Spleen (tissue), 11 donors: Measurements from ENCODE around the gene ZNF605. TPM values are rescaled to one million over a fixed set of nuclear protein-coding genes. Genes with fewer than 3 reads are reported as not detected.
A peak's percentile ranks its signal among the peaks of the same experiment; 100 is the strongest.
"Not testable (repeated sequence)": the region's sequence is repeated elsewhere in the genome, so short reads cannot be mapped to it uniquely, and the experiment has no call there.

Experiments used
- DNase-seq: peaks from one replicate; pipeline ENCODE4 v3.0.0-alpha.2; 2020
- H3K27ac ChIP-seq, 8 donors: fragments of 200-600 bp; sonication (generic) in 7 of 8; 1 replicate in 4 of 8; 2 replicates in 4 of 8; pipeline versions ENCODE4 v1.5.0 to v1.8.0; 2016 to 2021; ENCODE audit warnings: inconsistent platforms in 4 of 8, mild to moderate bottlenecking in 4 of 8, moderate library complexity in 1 of 8
- H3K27me3 ChIP-seq, 7 donors: fragments of 200-600 bp; sonication (generic) in 6 of 7; replicated peaks in 1 of 7; 1 replicate in 4 of 7; 2 replicates in 3 of 7; pipeline versions ENCODE4 v1.5.0 to v1.8.0; 2016 to 2021; ENCODE audit warnings: inconsistent platforms in 3 of 7, mild to moderate bottlenecking in 1 of 7
- H3K36me3 ChIP-seq, 6 donors: fragments of 200-600 bp; sonication (generic) in 5 of 6; 1 replicate in 4 of 6; 2 replicates in 2 of 6; pipeline versions ENCODE4 v1.5.0 to v1.8.0; 2016 to 2021; ENCODE audit warnings: inconsistent platforms in 2 of 6
- H3K4me1 ChIP-seq, 6 donors: fragments of 200-600 bp; sonication (generic) in 5 of 6; 1 replicate in 3 of 6; 2 replicates in 3 of 6; pipeline versions ENCODE4 v1.5.0 to v1.8.0; 2016 to 2021; ENCODE audit warnings: inconsistent platforms in 3 of 6
- H3K4me3 ChIP-seq, 8 donors: fragments of 200-600 bp; sonication (generic) in 7 of 8; 1 replicate in 4 of 8; 2 replicates in 4 of 8; pipeline versions ENCODE4 v1.5.0 to v1.8.0; 2016 to 2021; ENCODE audit warnings: inconsistent platforms in 4 of 8, mild to moderate bottlenecking in 4 of 8, moderate library complexity in 2 of 8
- H3K9me3 ChIP-seq, 8 donors: fragments of 200-600 bp; sonication (generic) in 7 of 8; 1 replicate in 4 of 8; 2 replicates in 4 of 8; pipeline versions ENCODE4 v1.5.0 to v1.8.0; 2016 to 2021; ENCODE audit warnings: inconsistent platforms in 4 of 8
- CTCF ChIP-seq, 11 experiments: fragments of 200-600 bp in 7 of 11; fragments of 450-650 bp in 4 of 11; sonication (generic) in 4 of 11; IDR thresholded peaks in 8 of 11; conservative IDR thresholded peaks in 3 of 11; 1 replicate in 7 of 11; 2 replicates in 4 of 11; pipeline versions ENCODE4 v1.4.0 to v1.8.0; 2016 to 2021; ENCODE audit warnings: antibody characterized with exemption in 11 of 11, inconsistent platforms in 4 of 11, mild to moderate bottlenecking in 1 of 11
- POLR2A ChIP-seq, 3 donors: fragments of 450-650 bp; IDR thresholded peaks; one replicate each; pipeline ENCODE4 v1.5.1; 2017; ENCODE audit warnings: antibody characterized with exemption in 3 of 3, mild to moderate bottlenecking in 1 of 3
- POLR2AphosphoS5 ChIP-seq, 3 donors: sonication (generic); formaldehyde crosslinking; IDR thresholded peaks; one replicate each; pipeline ENCODE4 v1.5.1; 2017; ENCODE audit warnings: antibody characterized with exemption in 3 of 3
- WGBS, 5 donors: extraction: QIAGEN DNeasy Blood & Tissue Kit in 3 of 5; methylation state at CpG; one replicate each; pipeline versions ENCODE4 v1.1.5 to v1.1.7; 2013 to 2018; 5-methylcytosine and 5-hydroxymethylcytosine counted together
- intact Hi-C: fragments of 100-400 bp; cut with DNase I; formaldehyde crosslinking; loops from one replicate; pipeline ENCODE4 v1.15.0; 2023; ENCODE audit warnings: low total_unique reads
- polyA plus RNA-seq, 3 donors: library from polyadenylated mRNA; stranded (reverse); fragments of 200-250 nt; gene quantifications; one replicate each; pipeline ENCODE4 v1.2.1, GENCODE V29; 2013
- total RNA-seq, 7 donors: library from RNA; depleted of rRNA in 3 of 7; stranded (reverse); fragments of >200 nt in 3 of 7; fragmentation: NEBNext Ultra II Directional in 4 of 7; extraction: Animal tissue kit (Norgen Biotek cat#: 25700) in 4 of 7; gene quantifications; one replicate each; pipeline versions ENCODE4 v1.1.0 to v1.2.1, GENCODE V29; 2016 to 2021
- donor health status: healthy with polysubstance abuse.
- donor health status: DM: no; HTN: no; CAD: no; lungs with moderate emphysema.
- donor health status: DM: no; HTN: no; CAD: no.
- donor health status: Bipolar disorder and iron deficiency.
- donor health status: healthy.
- donor health status: DM: no; HTN: no; CAD: no.
- donor health status: DM: yes; HTN: yes; CAD: no.

The ZNF605 gene
- total and polyA plus RNA-seq, 10 donors = 1.6 to 18.9 (median 12.2) TPM

- peaks cover 0 to 3% (median 0%) of the 10 kb centered on the region in 6 donors for H3K4me1 ChIP-seq
Measured at GRCh38 chr12:132966676-132967415, 10.7 kb upstream of the ZNF605 start.

GRCh38 chr12:132965796-132966195 is 9.7 kb upstream of the ZNF605 start:
- Histone ChIP-seq H3K27ac (no peak overlapping the region), H3K4me1 (peaks cover 0 to 3% (median 0%) of the 10 kb centered on the region in 6 donors), H3K9me3 (peaks cover 0 to 97% (median 64%) of the 10 kb centered on the region in 8 donors), H3K27me3 (no peaks in the 10 kb centered on the region), H3K36me3 (peaks cover 0 to 43% (median 5%) of the 10 kb centered on the region in 6 donors), H3K4me3 (no peak overlapping the region)
- 93 to 95% (median 94%) methylated on average over 12 of the region's 12 CpGs for WGBS, 5 donors
- intact Hi-C loops = no loop called here
- DNase-seq = no peak
- TF ChIP-seq POLR2AphosphoS5 (IDR thresholded peaks at IDR 0.05) (no peak), POLR2A (IDR thresholded peaks at IDR 0.05) (no peak), CTCF (IDR thresholded peaks at IDR 0.05 in 8 of 11, conservative IDR thresholded peaks at IDR 0.05 in 3 of 11) (no peak)

More at GRCh38 chr12:132966676-132967415, 10.7 kb upstream of the ZNF605 start:
- H3K9me3 ChIP-seq = peaks cover 0 to 98% (median 72%) of the 10 kb centered on the region in 8 donors
- intact Hi-C loops = no loop called here
- no peak overlapping the region for H3K27ac ChIP-seq
- WGBS, 5 donors = 89 to 96% (median 90%) methylated on average over 8 to 12 of the region's 12 CpGs
- peaks cover 0 to 43% (median 5%) of the 10 kb centered on the region in 6 donors for H3K36me3 ChIP-seq
- DNase-seq = no peak
- no peak for TF ChIP-seq POLR2AphosphoS5 (IDR thresholded peaks at IDR 0.05)
- TF ChIP-seq POLR2A (IDR thresholded peaks at IDR 0.05) = no peak
- TF ChIP-seq CTCF (IDR thresholded peaks at IDR 0.05 in 8 of 11, conservative IDR thresholded peaks at IDR 0.05 in 3 of 11) = no peak
- H3K27me3 ChIP-seq = no peaks in the 10 kb centered on the region
- H3K4me3 ChIP-seq = no peak overlapping the region

- Histone ChIP-seq H3K9me3 (peaks cover 0 to 87% (median 54%) of the 10 kb centered on the region in 8 donors), H3K36me3 (peaks cover 0 to 43% (median 5%) of the 10 kb centered on the region in 6 donors)
- H3K27ac ChIP-seq, H3K4me1 ChIP-seq, H3K4me3 ChIP-seq, DNase-seq, H3K27me3 ChIP-seq, intact Hi-C loops: not testable (repeated sequence)
- peak in 7 of 11 experiments; percentile 8 to 49 (median 38) for TF ChIP-seq CTCF (IDR thresholded peaks at IDR 0.05 in 8 of 11, conservative IDR thresholded peaks at IDR 0.05 in 3 of 11)
- 72 to 89% (median 83%) methylated on average over 10 of the region's 10 CpGs for WGBS, 5 donors
Measured at GRCh38 chr12:132963947-132964346, 7.8 kb upstream of the ZNF605 start.

GRCh38 chr12:132961790-132962189 is 5.7 kb upstream of the ZNF605 start:
- Histone ChIP-seq H3K4me1 (peaks cover 0 to 22% (median 11%) of the 10 kb centered on the region in 6 donors), H3K9me3 (peaks cover 0 to 65% (median 33%) of the 10 kb centered on the region in 8 donors), H3K36me3 (peaks cover 0 to 25% (median 5%) of the 10 kb centered on the region in 6 donors)
- intact Hi-C loops, H3K27me3 ChIP-seq, H3K4me3 ChIP-seq, H3K27ac ChIP-seq: not testable (repeated sequence)
- DNase-seq = peak; percentile 49
- WGBS, 5 donors = 96 to 98% (median 97%) methylated on average over 14 of the region's 14 CpGs
